ENCODE data around the gene DPM3. TPM values are rescaled to one million over a fixed set of nuclear protein-coding genes. Genes with fewer than 3 reads are reported as not detected.
"Not testable (repeated sequence)": the region's sequence is repeated elsewhere in the genome, so short reads cannot be mapped to it uniquely, and the experiment has no call there.

The DPM3 gene
- total and polyA plus RNA-seq, 2 donors = 15.8 to 205 TPM

- Histone ChIP-seq H3K4me1 (ENCODE audit: insufficient read depth) (no peaks in the 10 kb centered on the region), H3K4me3 (ENCODE audit: low read depth, low read length) (peak overlapping the region; percentile 72), H3K27ac (ENCODE audit: low read depth) (peak overlapping the region; percentile 78), H3K36me3 (ENCODE audit: insufficient read depth) (no peaks in the 10 kb centered on the region)
- WGBS = 44% methylated on average over 8 of the region's 8 CpGs
- no peak for DNase-seq (ENCODE audit: extremely low spot score)
Observed at GRCh38 chr1:155171836-155172731, 31.8 kb upstream of the DPM3 start.

DNA sequence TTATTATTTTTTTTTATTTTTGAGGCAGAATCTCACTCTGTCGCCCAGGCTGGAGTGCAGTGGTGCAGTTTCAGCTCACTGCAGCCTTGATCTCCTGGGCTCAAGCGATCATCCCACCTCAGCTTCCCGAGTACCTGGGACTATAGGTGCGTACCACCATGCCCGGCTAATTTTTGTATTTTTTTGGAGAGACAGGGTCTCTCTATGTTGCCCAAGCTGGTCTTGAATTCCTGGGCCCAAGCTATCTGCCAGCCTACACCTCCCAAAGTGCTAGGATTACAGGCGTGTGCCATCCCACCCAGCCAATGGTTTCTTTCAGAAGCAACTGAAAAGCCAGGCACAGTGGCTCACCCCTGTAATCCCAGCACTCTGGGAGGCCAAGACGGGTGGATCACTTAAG is 30.5 kb upstream of the DPM3 start:
- H3K27ac ChIP-seq (ENCODE audit: low read depth) = no peak overlapping the region
- 91% methylated on average over 7 of the region's 7 CpGs for WGBS
- H3K4me3 ChIP-seq (ENCODE audit: low read depth, low read length) = no peak overlapping the region
- DNase-seq (ENCODE audit: extremely low spot score) = no peak
- H3K4me1 ChIP-seq (ENCODE audit: insufficient read depth) = no peaks in the 10 kb centered on the region
- no peaks in the 10 kb centered on the region for H3K36me3 ChIP-seq (ENCODE audit: insufficient read depth)

GRCh38 chr1:155170101-155170785 is 29.9 kb upstream of the DPM3 start:
- no peaks in the 10 kb centered on the region for H3K4me1 ChIP-seq (ENCODE audit: insufficient read depth)
- no peak overlapping the region for H3K27ac ChIP-seq (ENCODE audit: low read depth)
- H3K36me3 ChIP-seq (ENCODE audit: insufficient read depth) = no peaks in the 10 kb centered on the region
- DNase-seq (ENCODE audit: extremely low spot score) = no peak
- WGBS = 87% methylated on average over 2 of the region's 2 CpGs
- no peak overlapping the region for H3K4me3 ChIP-seq (ENCODE audit: low read depth, low read length)

DNA sequence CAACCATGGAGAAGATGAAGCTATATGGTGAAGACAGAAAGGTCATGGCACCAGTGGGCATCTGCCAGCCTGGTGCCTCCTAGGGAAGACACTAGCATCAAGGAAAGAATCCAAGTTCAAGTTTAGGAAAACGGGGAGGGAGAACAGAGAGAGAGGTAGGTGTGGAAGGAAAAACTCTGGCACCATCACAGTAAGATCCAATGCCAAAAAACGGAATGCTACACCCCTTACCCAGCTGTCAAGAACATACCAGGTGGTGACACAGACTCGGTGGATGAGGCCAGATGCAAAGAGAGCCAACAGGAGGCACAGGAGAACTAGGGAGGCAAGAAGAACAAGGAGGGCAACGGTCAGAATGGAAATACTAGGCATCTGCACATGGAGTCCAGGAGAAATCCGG is 29.2 kb upstream of the DPM3 start:
- H3K27ac ChIP-seq (ENCODE audit: low read depth) = no peak overlapping the region
- H3K36me3 ChIP-seq (ENCODE audit: insufficient read depth) = no peaks in the 10 kb centered on the region
- no peak for DNase-seq (ENCODE audit: extremely low spot score)
- WGBS = 82% methylated on average over 5 of the region's 5 CpGs
- no peaks in the 10 kb centered on the region for H3K4me1 ChIP-seq (ENCODE audit: insufficient read depth)
- H3K4me3 ChIP-seq (ENCODE audit: low read depth, low read length) = no peak overlapping the region

DNA sequence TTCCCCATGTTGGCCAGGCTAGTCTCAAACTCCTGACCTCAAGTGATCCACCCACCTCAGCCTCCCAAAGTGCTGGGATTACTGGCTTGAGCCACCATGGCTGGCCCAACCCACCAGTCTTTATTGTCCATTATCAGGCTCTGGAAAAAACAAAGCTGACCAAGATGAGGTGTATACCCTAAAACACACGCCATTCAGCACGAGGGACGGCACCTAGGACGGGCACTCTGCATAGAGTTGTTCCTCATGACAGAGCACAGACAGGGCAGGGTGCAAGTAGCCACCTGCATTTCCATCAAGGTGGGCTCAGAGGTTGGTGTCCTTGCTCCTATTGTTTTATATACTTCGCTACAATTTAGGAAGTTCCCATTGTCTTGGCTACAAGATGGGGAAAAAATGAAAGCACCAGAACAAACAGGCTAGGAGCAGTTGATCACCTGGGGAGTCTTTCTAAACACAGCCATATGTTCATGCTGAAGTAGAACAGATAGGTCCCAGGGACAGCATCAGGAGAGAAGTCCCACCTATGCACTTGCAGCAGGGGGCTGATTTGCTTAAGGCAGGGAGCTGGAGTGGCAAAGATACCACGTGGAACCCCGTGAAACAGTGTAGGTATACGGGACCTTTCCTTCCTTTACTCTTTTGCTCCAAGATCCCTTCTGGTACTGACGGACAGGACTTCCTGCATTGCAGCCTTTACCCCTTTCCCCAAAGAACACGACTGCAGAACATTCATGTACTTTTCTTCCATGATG is 28.3 kb upstream of the DPM3 start:
- 86% methylated on average over 10 of the region's 10 CpGs for WGBS
- Histone ChIP-seq H3K36me3 (ENCODE audit: insufficient read depth) (no peaks in the 10 kb centered on the region), H3K4me3 (ENCODE audit: low read depth, low read length) (no peak overlapping the region), H3K27ac (ENCODE audit: low read depth) (no peak overlapping the region), H3K4me1 (ENCODE audit: insufficient read depth) (no peaks in the 10 kb centered on the region)
- no peak for DNase-seq (ENCODE audit: extremely low spot score)

DNA sequence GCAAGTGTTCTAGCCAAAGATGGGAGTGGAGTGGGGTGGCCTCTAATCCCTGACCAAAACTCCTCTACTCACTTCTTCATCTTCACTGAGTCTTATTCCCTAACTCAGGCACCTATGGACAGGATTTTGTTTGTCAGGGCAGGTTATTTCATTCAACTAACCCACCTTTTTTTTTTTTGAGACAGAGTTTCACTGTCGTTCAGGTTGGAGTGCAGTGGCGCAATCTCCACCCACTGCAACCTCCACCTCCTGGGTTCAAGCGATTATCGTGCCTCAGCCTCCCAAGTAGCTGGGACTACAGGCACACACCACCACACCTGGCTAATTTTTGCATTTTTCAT is 27.7 kb upstream of the DPM3 start:
- H3K4me3 ChIP-seq (ENCODE audit: low read depth, low read length); DNase-seq (ENCODE audit: extremely low spot score); H3K36me3 ChIP-seq (ENCODE audit: insufficient read depth); H3K4me1 ChIP-seq (ENCODE audit: insufficient read depth); H3K27ac ChIP-seq (ENCODE audit: low read depth): not testable (repeated sequence)
- 42% methylated on average over 4 of the region's 4 CpGs for WGBS

- Histone ChIP-seq H3K36me3 (ENCODE audit: insufficient read depth) (no peaks in the 10 kb centered on the region), H3K27ac (ENCODE audit: low read depth) (no peak overlapping the region), H3K4me1 (ENCODE audit: insufficient read depth) (no peaks in the 10 kb centered on the region), H3K4me3 (ENCODE audit: low read depth, low read length) (no peak overlapping the region)
- 7% methylated on average over 28 of the region's 28 CpGs for WGBS
- peak; percentile 69 for DNase-seq (ENCODE audit: extremely low spot score)
Observed at GRCh38 chr1:155167166-155168104, 27.1 kb upstream of the DPM3 start.

- DNase-seq (ENCODE audit: extremely low spot score) = no peak
- Histone ChIP-seq H3K4me1 (ENCODE audit: insufficient read depth) (no peaks in the 10 kb centered on the region), H3K27ac (ENCODE audit: low read depth) (no peak overlapping the region), H3K4me3 (ENCODE audit: low read depth, low read length) (no peak overlapping the region), H3K36me3 (ENCODE audit: insufficient read depth) (no peaks in the 10 kb centered on the region)
- 25% methylated on average over 27 of the region's 27 CpGs for WGBS
Observed at GRCh38 chr1:155166471-155167165, 26.3 kb upstream of the DPM3 start.

- H3K4me3 ChIP-seq (ENCODE audit: low read depth, low read length) = no peak overlapping the region
- no peak overlapping the region for H3K27ac ChIP-seq (ENCODE audit: low read depth)
- no peaks in the 10 kb centered on the region for H3K36me3 ChIP-seq (ENCODE audit: insufficient read depth)
- 51% methylated on average over 8 of the region's 8 CpGs for WGBS
- DNase-seq (ENCODE audit: extremely low spot score) = no peak
- H3K4me1 ChIP-seq (ENCODE audit: insufficient read depth) = no peaks in the 10 kb centered on the region
Observed at GRCh38 chr1:155166051-155166470, 25.7 kb upstream of the DPM3 start.

GRCh38 chr1:155164625-155165024 is 24.3 kb upstream of the DPM3 start:
- whole genome bisulfite sequencing = 91% methylated on average over 11 of the region's 11 CpGs
- not testable (repeated sequence) for H3K4me1 ChIP-seq (ENCODE audit: insufficient read depth); H3K27ac ChIP-seq (ENCODE audit: low read depth); H3K4me3 ChIP-seq (ENCODE audit: low read depth, low read length); DNase-seq (ENCODE audit: extremely low spot score); H3K36me3 ChIP-seq (ENCODE audit: insufficient read depth)

GRCh38 chr1:155163785-155164184 is 23.5 kb upstream of the DPM3 start:
- not testable (repeated sequence) for H3K36me3 ChIP-seq (ENCODE audit: insufficient read depth); DNase-seq (ENCODE audit: extremely low spot score); H3K4me3 ChIP-seq (ENCODE audit: low read depth, low read length); H3K4me1 ChIP-seq (ENCODE audit: insufficient read depth); H3K27ac ChIP-seq (ENCODE audit: low read depth)
- WGBS = 95% methylated on average over 4 of the region's 4 CpGs

- 98% methylated on average over 6 of the region's 6 CpGs for WGBS
- not testable (repeated sequence) for H3K36me3 ChIP-seq (ENCODE audit: insufficient read depth); H3K27ac ChIP-seq (ENCODE audit: low read depth); DNase-seq (ENCODE audit: extremely low spot score); H3K4me1 ChIP-seq (ENCODE audit: insufficient read depth); H3K4me3 ChIP-seq (ENCODE audit: low read depth, low read length)
Observed at GRCh38 chr1:155162631-155163030, 22.3 kb upstream of the DPM3 start.
